Left renal cortex interstitium (tissue), 4 donors: ENCODE results near the gene SRSF5. TPM values are rescaled to one million over a fixed set of nuclear protein-coding genes. Genes with fewer than 3 reads are reported as not detected.

Source experiments
- DNase-seq, 4 donors: peaks; one replicate each; pipeline ENCODE4 v3.0.0-alpha.2; 2013; ENCODE audit warnings: low read depth in 4 of 4, low spot score in 2 of 4, missing footprints in 1 of 4
- polyA plus RNA-seq, 4 donors: library from polyadenylated mRNA; unstranded; fragments of 120-200 nt; gene quantifications; one replicate each; pipeline ENCODE4 v1.2.1, GENCODE V29; 2013; ENCODE audit not compliant: insufficient read length in 4 of 4

The SRSF5 gene
- polyA plus RNA-seq, 4 donors = 463 to 820 (median 689) TPM

DNA sequence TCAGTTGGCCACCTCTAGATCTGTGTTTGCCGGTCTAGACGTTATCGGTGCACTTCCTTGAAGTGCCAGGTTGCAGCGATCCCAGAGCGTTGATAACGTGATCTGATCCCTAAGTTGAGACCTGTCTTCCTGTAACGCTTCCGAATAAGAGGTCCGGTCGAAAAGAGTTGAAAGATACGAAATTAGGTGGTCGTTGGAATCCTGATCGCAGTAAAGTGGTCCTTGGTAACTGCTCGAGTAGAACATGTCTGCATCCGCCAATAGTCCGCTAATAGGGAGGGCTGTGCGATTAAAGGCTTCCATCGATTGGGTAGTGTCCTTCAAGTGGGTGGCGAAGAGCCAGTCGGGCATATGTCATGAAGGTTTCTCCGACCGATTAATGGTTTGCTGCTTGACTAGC lies 2.7 kb downstream of the SRSF5 start:
- no peak for DNase-seq

DNA sequence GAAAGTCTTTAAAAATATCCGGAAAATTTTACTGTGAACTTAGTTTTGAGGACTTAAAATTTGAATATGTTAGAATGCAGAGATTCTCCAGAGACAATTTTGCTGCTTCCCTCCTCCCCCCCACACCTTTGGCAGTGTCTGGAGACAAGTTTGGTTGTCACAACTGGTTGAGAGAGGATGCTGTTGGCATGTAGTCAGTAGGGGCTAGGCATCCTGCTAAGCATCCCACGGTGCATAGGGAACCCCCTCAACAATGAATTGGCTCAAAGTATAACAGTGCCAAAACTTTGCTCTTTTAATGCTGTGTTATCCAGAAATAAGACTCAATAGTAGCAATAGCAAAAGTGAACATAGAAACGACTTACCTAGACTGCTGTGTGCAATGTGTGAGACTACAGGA lies 3.6 kb downstream of the SRSF5 start:
- no peak for DNase-seq

DNA sequence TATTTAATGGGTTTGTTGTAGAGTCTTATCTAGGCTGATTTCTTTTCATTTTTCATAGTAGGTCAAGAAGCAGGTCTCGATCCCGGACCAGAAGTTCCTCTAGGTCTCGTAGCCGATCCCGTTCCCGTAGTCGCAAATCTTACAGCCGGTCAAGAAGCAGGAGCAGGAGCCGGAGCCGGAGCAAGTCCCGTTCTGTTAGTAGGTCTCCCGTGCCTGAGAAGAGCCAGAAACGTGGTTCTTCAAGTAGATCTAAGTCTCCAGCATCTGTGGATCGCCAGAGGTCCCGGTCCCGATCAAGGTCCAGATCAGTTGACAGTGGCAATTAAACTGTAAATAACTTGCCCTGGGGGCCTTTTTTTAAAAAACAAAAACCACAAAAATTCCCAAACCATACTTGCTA lies 4.2 kb downstream of the SRSF5 start:
- no peak for DNase-seq

DNA sequence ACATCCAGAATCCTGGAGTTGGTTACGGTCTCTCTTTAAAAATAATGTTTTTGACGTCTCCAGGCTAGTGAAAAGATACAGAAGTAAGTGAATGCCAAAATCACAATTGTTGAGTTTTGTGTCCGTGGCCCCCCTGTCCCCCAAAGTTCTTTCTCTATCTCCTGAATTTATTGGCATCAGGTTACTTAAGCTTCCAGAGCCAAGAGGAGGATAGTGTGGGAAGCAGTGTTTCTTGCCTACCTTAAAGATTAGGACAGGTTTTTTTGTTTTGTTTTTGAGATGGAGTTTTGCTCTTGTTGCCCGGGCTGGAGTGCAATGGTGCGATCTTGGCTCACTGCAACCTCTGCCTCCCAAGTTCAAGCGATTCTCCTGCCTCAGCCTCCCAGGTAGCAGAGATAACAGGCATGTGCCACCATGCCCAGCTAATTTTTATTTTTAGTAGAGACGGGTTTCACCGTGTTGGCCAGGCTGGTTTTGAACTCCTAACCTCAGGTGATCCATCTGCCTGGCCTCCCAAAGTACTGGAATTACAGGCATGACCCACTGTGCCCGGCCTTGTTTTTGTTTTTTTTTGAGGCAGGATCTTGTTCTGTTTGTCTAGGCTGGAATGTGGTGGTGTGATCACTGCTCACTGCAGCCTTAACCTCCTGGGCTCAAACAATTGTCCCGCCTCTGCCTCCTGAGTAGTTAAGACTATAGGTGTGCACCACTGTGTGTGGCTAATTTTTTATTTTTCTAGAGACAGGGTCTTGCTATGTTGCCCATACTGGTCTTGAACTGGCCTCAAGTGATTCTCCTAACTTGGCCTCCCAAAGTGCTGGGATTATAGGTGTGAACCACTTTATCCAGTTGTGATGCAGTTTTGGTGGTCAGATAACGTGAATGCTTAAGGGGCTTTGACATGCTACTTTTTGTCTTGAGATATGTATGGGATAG lies 5.4 kb downstream of the SRSF5 start:
- no peak for DNase-seq

DNA sequence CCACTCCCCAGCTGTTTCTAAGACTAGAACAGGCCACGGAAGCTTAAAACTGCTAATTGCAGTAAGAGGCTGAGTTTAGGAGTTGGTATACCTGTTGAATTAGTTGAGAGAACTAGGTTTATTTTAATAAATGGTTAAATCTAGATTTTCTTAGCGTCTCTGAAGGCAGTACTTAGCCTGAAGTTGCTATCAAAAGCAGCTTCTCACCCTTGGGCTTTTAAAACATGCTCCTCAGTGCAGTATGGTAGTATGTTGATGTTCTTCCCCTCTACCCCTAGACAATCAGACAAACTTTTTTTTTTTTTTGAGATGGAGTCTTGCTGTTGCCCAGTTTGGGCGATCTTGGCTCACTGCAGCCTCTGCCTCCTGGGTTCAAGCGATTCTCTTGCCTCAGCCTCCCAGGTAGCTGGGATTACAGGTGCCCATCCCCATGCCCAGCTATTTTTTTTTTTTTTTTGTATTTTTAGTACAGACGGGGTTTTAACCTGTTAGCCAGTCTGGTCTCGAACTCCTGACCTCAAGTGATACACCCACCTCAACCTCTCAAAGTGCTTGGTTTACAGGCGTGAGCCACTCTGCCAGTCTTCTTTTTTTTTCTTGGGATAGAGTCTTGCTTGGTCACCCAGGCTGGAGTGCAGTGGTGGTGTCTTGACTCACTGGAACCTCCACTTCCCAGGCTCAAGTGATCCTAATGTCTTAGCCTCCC lies 6.8 kb downstream of the SRSF5 start:
- DNase-seq = no peak

DNA sequence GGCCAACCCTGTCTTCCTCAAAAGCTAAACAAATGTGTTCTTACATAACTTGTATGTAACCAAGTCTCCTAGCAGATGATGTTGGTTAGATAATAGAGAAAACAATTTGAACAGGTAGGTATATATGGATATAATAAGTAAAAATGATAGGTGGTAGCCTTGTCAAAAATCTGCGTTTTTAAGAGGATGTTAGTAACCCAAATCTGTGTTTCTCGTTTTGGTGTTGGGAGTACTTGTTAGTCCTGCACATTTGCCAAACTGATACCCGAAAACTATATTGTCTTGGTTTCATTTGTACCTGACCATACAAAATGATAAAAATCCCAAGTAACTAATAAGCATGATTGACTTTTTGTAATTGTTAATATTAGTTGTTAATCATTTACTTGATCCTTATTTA lies 8.1 kb downstream of the SRSF5 start:
- no peak for DNase-seq

DNA sequence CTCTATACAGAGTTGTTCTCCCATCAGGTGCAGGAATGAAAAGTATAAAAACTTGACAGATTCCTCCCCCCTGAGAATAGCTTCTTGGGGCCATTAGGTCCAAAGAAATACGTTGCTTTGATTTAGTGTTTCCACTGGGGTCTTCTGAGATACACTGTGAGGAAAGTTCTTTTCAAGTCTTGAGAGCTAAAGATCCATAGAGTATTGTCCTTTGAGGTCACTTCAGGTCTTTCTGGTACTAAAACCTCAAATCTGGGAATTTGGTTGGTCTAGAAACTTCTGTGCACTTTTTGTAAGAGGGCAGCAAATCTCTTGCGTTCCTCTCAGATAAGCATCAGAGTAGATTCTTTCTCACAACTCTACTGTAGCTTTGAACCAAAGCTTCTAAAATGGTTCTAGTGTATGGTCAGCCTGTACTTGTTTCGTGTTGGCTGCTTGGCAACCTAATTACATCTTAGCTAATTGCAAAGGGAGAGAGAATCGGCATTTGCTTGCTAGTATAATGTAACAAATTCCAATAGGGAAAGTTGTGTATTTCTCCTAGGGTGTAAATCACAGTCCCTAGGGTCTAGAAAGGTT lies 10.0 kb downstream of the SRSF5 start:
- DNase-seq = no peak

DNA sequence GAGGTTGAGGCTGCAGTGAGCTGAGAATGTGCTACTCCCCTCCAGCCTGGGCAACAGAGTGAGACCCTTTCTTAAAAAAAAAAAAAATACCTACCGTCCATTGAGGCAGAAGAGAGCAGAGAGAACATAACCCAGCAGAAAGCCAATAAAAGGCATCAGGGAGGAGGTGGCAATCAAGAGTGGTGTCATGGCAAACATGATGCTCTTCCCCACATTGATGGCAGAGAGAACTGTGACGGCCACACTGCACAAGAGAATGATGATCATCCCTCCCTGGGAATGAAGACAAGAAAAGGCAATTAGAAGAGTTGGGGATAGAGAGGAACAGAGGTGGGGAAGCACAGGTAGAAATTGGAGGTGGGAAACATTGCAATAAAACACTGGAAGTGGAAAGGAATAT lies 12.1 kb downstream of the SRSF5 start:
- no peak for DNase-seq

DNA sequence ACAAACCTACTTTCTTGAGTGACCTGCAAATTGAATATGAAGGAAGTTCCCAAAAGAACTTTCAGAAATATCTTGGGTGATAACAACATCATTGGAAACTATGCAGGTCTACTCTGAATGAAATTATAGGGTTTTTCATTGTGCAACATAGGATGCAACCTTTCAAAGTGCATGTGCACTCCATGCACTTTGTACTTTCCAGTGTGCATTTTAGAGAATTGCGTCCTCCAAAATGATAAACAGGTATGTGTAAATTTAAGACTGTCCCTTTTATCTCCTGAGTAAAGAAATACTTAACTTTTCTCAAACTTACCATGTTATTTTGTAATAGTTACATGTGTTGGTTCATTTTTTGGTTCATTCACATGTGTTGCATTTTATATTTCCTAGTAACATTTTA lies 13.2 kb downstream of the SRSF5 start:
- no peak for DNase-seq

DNA sequence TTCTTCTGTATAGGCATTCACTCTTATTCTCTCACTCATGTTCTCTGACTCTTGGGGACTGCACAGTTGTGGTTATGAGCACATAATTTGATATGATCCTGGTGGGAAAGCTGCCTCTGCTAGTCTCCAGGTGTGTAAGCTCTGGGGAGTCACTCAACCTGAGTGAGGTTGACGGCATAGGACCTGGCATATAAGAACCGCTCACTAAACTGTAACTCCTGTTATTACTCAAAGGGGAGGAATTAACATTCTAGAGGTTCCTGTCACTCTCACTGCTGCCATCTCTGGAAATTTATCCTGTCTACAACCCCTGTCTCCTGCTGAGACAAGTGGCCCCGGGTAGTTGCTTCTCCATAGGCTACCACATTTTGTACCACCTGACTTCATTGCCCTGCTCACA lies 14.0 kb downstream of the SRSF5 start:
- DNase-seq = no peak

DNA sequence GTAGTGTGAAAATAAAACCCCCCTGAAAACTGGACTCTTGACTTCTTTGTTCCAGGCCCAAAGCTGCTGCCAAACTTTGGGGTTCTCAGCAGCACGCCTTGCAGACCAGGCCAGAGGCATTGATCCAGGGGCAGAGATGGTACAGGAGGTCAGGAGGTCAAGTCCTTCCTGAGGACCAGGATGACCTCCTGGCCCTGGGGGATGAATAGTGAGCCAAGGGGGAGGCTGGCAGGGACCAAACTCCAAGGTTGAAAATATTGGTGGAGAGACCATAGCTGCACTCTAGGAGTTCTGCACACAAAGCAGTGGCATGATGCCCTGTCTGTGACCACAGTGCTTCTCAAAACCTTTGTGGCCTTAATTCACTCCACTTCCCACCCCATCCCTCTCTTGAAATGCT lies 18.0 kb downstream of the SRSF5 start:
- no peak for DNase-seq

DNA sequence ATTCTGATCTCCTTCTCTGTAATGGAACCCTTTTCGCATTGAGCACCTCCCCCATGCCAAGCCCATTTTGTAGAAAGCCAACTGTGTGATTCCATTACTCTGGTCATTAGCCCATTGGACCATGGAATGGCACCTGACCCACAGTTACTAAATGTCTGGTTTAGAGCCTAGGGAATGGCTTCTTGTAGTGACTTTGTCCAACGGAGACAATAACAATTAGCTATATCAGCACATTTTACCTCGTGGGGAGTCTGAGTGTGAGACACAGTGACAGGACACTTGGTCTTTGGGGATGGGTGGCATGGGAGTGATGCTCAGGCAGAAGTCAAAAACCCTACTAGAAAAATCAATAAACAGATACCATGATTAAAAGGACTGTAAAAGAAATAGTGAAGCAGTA lies 19.7 kb downstream of the SRSF5 start:
- DNase-seq = no peak

DNA sequence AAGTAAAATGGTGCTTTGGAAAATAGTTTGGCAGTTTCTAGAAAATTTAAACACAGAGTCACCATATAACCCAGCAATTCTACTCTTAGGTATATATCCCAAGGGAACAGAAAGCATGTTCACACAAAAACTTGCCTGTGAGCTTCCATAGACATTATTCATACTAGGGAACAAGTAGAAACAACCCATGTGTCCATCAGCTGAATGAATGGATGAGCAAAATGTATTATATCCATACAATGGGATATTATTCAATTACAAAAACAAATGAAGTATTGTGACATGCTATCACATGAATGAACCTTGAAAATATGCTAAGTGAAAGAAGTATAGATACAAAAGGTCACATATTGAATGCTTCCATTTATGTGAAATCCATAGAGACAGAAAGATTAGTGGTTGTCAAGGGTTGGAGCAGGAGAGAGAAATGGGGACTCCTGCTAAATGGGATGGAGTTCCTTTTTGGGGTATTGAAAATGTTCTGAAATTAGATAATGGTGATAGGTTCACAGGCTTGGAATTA lies 22.2 kb downstream of the SRSF5 start:
- DNase-seq = no peak

DNA sequence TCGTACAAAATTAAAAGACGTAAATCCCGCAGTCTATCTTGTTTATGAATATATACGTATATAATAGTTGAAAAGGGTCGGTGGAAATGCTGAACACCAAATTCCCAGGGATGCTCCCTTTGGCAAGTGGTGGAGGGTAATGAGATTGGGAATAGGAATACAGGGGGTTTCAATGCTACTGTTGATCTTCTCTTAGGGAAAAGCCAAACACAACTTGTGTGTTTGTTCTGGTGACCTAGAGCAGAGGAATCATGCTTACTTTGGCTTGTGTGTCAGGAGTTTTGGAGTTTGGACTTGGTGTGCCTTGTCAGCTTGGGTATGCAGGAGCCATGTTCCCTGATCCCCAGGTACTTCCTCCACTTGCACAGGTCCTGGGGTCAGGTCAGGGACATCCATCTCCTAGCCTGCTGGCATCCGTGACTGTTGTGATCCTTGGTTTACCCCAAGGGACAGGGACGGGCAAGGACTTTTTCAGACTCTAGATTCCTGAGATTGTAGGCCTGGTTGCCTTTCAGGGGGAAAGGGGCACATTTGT lies 26.0 kb downstream of the SRSF5 start:
- DNase-seq = no peak

DNA sequence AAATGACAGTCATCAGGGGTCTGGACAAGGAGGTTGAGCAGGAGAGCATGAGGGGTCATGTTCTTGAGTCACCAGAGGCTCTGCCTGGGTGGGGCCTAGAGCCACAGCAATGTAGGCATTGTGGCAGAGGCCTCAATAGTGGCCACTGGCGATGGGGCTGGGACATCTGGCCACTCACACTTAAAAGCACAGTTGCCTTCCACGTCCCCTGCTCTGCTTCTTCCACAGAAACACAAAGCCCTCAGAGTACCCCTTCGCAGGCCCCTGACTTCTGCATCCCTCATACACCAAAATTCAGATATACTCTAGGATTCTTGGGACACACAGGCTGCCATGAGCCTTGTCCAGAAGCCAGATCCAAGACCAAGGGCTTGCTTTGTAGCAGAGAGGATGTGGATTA lies 27.8 kb downstream of the SRSF5 start:
- no peak for DNase-seq

DNA sequence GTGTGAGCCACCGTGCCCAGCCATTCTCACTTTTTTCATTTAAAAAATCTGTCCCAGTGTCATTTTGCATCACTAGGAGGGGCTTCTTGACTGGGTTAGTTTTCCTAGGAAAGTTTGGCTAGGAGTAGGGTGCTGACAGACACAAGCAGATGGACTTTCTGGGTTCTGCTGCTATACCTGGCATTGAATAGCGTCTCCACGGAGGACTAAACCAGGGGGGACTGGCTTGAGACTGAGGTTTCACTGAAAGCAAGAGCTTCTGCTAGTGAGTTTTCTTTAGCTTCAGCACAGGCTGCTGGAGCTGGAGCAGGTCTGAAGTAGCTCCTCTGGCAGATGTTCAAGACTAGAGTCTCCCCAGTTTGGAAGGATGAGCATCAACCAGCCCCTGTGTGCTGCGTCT lies 28.7 kb downstream of the SRSF5 start:
- no peak for DNase-seq

DNA sequence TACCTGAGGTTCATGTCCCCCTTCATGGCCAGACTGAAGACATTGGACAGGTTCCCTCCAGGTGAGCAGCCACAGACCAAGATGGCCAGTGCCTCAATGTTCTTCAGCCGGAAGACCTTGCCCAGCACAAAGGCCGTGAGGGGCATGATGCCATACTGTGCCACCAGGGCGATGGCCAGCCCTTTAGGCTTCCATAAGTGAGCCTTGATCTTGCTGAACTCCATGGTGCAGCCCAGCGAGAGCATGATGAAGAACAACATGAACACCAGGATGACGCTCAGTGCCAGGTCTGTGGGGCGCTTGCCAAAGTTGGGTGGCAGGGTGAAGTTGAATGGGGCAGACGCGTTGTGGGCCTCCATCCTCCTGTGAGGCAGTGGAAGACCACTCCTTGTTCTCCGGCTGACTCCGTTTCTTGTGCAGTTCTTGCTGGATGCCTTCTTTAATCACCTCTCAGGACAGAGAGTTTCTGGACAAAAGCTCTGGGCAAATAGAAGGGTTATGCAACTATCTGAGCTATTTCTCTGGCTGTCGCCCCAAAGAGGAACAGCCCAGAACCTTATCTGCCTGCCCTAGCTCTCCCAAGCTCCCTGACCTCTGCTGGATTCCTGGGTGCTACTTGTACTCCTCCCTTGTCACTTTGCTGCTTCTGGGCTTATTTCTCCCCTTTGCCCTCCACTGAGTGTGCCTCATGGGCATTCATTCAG lies 30.0 kb downstream of the SRSF5 start, which contains the start of gene SLC10A1:
Gene SLC10A1 (minus strand): TSS at position 445 of the 704 bp plus-strand sequence. CDS start 86 bp downstream, at position 359.
- no peak for DNase-seq

DNA sequence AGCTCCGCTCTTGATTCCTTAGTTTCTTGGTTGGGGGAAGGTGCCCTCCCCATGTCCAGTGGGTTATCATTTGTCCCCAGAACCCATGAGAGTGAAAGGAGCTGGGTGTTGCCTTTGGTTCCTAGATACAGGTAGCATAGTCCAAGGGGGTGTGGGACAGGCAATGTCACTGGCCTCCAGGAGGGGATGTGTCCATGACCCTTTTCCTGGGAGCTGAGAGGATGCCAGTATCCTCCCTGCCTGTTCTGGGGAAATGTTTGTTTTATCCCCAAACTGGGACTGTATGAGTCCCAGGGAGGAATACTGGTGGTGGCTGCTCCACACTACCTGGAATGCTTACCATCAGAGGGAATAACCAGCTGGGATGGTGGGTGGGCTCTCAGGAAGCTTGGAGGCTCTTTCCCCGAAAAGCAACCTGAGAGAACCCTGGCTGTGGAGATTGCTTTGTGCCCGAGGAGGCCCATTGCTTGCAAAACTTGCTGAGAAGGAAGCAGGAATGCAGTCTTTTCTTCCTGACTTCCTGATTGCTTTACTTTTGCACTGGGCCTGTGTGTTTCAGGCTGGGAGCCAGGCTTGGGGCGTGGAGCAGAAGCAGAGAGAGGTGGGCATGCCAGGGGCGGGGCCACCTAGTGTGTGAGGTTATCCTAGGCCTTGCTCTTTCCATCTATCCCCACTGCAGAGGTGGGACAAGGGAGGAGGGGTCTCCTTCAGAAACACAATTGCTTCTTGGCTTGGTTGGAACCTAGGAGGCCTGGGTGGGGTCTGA lies 30.8 kb downstream of the SRSF5 start:
- no peak for DNase-seq

DNA sequence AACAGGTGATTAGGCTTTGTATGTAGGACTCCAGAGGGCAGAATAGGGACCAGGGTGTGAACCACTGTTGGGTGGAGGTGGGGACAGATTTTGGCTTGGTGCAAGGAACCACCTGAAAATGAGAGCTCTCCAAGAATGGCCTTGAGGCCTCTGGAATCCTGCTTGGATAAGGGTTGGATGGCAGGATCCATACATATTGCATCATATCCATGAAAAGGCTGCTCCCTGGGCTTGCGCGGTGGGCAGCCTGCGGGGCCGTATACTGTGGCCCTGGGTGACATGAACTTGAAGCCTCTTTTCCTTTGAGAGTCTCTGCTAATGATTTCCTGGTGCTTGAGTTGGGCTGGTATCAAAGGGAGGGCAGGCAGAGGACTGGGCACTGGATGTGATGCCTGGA lies 31.4 kb downstream of the SRSF5 start:
- DNase-seq = no peak

DNA sequence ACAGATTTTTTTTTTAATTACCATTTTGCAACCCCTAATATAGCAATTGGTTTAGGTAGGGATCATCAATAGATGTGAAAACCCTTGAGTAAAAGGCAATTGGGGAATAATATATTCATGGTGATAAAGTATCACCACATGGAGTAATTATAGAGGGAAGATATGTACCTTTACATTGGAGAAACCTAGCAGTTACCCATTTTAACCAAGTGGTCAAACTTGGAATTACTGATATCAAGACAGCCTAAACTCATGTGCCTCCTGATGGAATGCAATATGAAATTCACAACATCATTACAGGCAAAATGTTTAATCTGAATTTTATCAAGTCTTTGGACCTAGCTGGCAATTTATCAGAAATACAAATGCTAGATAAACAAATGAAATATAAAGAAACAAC lies 36.8 kb downstream of the SRSF5 start:
- DNase-seq = no peak
